Esophagus muscularis mucosa (tissue), 3 donors: ENCODE results near the gene SPAST.

ENCODE experiments used
- POLR2A ChIP-seq: fragments of 450-650 bp; IDR thresholded peaks from one replicate; pipeline ENCODE4 v1.6.1; 2017; ENCODE audit warnings: antibody characterized with exemption, moderate library complexity, mild to moderate bottlenecking, low read depth
- POLR2AphosphoS5 ChIP-seq, 2 donors: sonication (generic); formaldehyde crosslinking; IDR thresholded peaks; one replicate each; pipeline ENCODE4 v1.6.1; 2017; ENCODE audit warnings: antibody characterized with exemption in 2 of 2
- TF ChIP-seq, protein P1 (sequence below), 3 experiments: fragments of 200-600 bp in 2 of 3; fragments of 450-650 bp in 1 of 3; sonication (generic) in 2 of 3; IDR thresholded peaks; one replicate each; pipeline ENCODE4 v1.5.1; 2017 to 2019; ENCODE audit warnings: antibody characterized with exemption in 3 of 3, mild to moderate bottlenecking in 2 of 3, moderate library complexity in 1 of 3

DNA sequence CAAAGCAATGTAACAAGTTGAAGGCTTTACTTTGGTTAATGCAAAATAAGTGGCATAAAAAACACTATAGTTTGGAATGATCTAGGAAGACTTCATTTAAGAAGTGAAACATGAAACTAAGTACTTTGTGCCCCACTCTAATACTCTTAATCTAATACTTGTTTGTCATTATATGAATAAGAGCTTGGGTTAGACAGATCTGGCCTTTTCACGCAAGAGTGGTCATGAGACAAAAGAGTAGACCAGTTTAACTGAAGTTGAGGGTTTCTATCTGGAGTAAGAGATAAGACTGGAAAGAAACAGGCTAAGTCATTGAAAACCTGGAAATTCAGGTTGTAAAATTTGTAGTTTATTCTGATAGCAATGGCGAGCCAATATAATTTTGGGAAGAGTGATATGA, 105.2 kb downstream of the SPAST start:
- TF ChIP-seq POLR2A: no peak
- TF ChIP-seq, protein P1, sequence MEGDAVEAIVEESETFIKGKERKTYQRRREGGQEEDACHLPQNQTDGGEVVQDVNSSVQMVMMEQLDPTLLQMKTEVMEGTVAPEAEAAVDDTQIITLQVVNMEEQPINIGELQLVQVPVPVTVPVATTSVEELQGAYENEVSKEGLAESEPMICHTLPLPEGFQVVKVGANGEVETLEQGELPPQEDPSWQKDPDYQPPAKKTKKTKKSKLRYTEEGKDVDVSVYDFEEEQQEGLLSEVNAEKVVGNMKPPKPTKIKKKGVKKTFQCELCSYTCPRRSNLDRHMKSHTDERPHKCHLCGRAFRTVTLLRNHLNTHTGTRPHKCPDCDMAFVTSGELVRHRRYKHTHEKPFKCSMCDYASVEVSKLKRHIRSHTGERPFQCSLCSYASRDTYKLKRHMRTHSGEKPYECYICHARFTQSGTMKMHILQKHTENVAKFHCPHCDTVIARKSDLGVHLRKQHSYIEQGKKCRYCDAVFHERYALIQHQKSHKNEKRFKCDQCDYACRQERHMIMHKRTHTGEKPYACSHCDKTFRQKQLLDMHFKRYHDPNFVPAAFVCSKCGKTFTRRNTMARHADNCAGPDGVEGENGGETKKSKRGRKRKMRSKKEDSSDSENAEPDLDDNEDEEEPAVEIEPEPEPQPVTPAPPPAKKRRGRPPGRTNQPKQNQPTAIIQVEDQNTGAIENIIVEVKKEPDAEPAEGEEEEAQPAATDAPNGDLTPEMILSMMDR (IDR thresholded peaks at IDR 0.05): no peak
- TF ChIP-seq POLR2AphosphoS5 (IDR thresholded peaks at IDR 0.05): no peak
